ENCODE measurements around the gene ZFR.

Gene ZFR

DNA sequence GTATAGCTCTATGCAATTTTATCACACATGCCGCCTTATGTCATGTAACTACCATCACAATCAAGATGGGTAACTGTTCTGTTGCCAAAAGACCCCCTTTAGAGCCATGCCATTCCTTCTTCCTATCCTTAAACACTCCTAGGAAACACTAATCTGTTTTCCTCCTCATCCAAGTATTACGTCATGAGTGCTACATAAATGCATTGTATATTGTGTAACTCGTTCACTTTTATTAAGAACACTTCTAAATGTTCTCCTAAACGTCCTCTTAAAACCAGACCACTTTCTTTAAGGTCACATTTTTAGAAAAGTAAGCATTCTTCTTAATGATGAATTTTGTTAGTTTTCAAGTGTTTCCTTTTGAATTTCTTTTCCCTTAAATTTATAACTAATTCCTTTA lies 82.0 kb downstream of the ZFR start:
- DNase-seq (ENCODE audit: low read depth), result no peak
- H3K4me3 ChIP-seq (ENCODE audit: low read depth, low read length), result no peak overlapping the region
- TF ChIP-seq, protein P1, sequence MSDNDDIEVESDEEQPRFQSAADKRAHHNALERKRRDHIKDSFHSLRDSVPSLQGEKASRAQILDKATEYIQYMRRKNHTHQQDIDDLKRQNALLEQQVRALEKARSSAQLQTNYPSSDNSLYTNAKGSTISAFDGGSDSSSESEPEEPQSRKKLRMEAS (IDR thresholded peaks at IDR 0.05; ENCODE audit: low read depth, low read length), result no peak
- TF ChIP-seq, protein P2, sequence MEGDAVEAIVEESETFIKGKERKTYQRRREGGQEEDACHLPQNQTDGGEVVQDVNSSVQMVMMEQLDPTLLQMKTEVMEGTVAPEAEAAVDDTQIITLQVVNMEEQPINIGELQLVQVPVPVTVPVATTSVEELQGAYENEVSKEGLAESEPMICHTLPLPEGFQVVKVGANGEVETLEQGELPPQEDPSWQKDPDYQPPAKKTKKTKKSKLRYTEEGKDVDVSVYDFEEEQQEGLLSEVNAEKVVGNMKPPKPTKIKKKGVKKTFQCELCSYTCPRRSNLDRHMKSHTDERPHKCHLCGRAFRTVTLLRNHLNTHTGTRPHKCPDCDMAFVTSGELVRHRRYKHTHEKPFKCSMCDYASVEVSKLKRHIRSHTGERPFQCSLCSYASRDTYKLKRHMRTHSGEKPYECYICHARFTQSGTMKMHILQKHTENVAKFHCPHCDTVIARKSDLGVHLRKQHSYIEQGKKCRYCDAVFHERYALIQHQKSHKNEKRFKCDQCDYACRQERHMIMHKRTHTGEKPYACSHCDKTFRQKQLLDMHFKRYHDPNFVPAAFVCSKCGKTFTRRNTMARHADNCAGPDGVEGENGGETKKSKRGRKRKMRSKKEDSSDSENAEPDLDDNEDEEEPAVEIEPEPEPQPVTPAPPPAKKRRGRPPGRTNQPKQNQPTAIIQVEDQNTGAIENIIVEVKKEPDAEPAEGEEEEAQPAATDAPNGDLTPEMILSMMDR (IDR thresholded peaks at IDR 0.05; ENCODE audit: low read depth, low read length), result no peak

DNA sequence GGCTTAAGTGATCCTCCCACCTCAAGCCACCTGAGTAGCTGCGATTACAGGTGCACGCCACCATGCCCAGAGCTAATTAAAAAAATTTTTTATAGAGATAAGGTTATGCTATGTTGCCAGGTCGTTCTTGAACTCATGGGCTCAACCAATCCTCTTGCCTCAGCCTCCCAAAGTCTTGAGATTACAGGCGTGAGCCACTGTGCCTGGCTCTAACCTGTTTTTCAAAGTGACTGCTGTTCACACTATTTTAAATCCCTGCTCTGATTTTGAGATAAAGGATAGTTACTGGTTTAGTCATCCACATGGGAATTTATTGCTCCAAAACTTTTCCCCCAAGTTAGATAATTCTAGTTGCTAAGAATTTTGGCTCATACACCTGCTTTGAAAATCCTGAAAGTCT lies 83.6 kb downstream of the ZFR start:
- TF ChIP-seq, protein P2 (IDR thresholded peaks at IDR 0.05; ENCODE audit: low read depth, low read length), result no peak
- TF ChIP-seq POLR2A (IDR thresholded peaks at IDR 0.05; ENCODE audit: extremely low read depth, insufficient read length), result no peak
- TF ChIP-seq, protein P1 (IDR thresholded peaks at IDR 0.05; ENCODE audit: low read depth, low read length), result no peak
- no peak overlapping the region for H3K4me3 ChIP-seq (ENCODE audit: low read depth, low read length)
- no peak for DNase-seq (ENCODE audit: low read depth)

DNA sequence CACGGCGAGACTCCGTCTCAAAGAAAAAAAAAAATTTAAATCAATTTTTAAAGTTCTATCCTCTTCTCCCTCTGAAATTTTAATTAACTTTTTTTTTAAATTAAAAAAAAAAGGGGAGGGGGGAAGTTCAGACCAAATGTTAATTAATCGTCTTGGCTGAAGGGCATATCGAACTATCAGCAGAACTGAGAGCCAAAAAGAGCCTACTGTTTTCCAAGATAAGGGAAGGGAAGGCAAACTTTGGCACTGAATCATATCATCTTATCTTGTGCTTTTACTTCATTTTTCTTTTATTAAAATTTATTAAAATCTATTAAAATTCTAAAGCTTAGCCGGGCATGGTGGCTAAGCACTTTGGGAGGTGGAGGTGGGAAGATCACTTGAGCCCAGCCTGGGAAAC lies 85.9 kb downstream of the ZFR start:
- H3K4me3 ChIP-seq (ENCODE audit: low read depth, low read length), result no peak overlapping the region

DNA sequence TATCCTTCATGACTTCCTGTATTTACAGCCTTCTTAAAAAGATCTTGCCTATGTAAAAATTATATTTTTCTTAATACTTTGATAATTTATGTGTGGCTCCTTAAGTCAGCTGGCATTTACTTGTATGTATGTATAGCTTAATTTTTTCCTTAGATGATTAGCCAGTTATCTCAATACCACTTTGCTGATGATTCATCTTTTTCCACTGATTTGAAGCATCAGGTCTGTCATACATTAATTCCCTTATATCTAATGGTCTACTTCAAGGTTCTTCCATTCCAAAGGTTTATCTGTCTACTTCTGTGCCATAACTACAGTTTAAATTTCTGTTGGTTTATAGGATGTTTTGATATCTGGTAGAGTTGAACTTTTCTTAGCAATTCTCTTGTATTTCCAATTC lies 86.9 kb downstream of the ZFR start:
- TF ChIP-seq, protein P2 (IDR thresholded peaks at IDR 0.05; ENCODE audit: low read depth, low read length), result no peak
- TF ChIP-seq MYC (IDR thresholded peaks at IDR 0.05; ENCODE audit: low read depth, low read length) (no peak), POLR2A (IDR thresholded peaks at IDR 0.05; ENCODE audit: extremely low read depth, insufficient read length) (no peak)
- TF ChIP-seq, protein P1 (IDR thresholded peaks at IDR 0.05; ENCODE audit: low read depth, low read length), result no peak
- DNase-seq (ENCODE audit: low read depth), result no peak
- H3K4me3 ChIP-seq (ENCODE audit: low read depth, low read length), result no peak overlapping the region

More for the DNA sequence above, 85.9 kb downstream of the ZFR start:
- no peak for DNase-seq (ENCODE audit: low read depth)
- TF ChIP-seq MYC (IDR thresholded peaks at IDR 0.05; ENCODE audit: low read depth, low read length), result no peak
- TF ChIP-seq, protein P2 (IDR thresholded peaks at IDR 0.05; ENCODE audit: low read depth, low read length), result no peak
- no peak for TF ChIP-seq POLR2A (IDR thresholded peaks at IDR 0.05; ENCODE audit: extremely low read depth, insufficient read length)
- TF ChIP-seq, protein P1 (IDR thresholded peaks at IDR 0.05; ENCODE audit: low read depth, low read length), result no peak

DNA sequence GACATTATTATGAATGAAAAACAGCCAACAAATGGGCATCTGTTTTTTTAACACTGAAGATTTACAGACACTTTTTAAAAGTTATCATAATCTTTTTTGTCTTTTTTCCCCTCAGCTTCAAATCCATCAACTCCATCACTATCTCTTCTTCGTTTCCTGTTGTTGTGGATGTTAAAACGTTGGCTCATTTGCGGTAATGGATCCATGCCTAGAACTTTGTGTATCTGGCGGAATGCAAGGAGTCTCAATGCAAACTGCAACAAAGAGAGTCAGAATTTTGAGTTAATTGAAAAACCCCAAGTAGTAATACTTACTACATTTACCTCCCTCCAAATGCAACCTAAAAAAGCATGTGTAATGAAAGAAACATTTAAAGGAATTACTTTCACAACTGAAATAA lies 88.9 kb downstream of the ZFR start:
- H3K4me3 ChIP-seq (ENCODE audit: low read depth, low read length), result no peak overlapping the region
- TF ChIP-seq, protein P1 (IDR thresholded peaks at IDR 0.05; ENCODE audit: low read depth, low read length), result no peak
- TF ChIP-seq MYC (IDR thresholded peaks at IDR 0.05; ENCODE audit: low read depth, low read length), result no peak
- DNase-seq (ENCODE audit: low read depth), result no peak

DNA sequence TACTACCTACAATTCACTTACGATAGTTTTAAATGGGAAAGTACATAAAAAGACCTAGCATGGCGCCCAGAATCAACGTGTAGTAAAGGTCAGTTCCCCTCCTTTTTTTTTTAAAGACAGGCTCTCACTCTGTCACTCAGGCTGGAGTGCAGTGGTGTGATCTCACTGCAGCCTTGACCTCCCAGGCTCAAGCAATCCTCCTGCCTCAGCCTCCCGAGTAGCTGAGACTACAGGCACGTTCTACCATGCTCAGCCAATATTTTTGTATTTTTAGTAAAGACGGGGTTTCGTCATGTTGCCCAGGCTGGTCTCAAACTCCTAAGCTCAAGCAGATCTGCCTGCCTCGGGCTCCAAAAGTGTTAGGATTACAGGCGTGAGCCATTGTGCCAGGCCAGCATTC lies 91.1 kb downstream of the ZFR start:
- no peak for DNase-seq (ENCODE audit: low read depth)
- TF ChIP-seq, protein P1 (IDR thresholded peaks at IDR 0.05; ENCODE audit: low read depth, low read length), result no peak
- TF ChIP-seq MYC (IDR thresholded peaks at IDR 0.05; ENCODE audit: low read depth, low read length), result no peak
- TF ChIP-seq, protein P2 (IDR thresholded peaks at IDR 0.05; ENCODE audit: low read depth, low read length), result no peak
- TF ChIP-seq POLR2A (IDR thresholded peaks at IDR 0.05; ENCODE audit: extremely low read depth, insufficient read length), result no peak
- H3K4me3 ChIP-seq (ENCODE audit: low read depth, low read length), result no peak overlapping the region

Data from NB4 (cell line).